NCI-H748 (cell line): Measurements from ENCODE around the gene CNPY3.
"Not testable (repeated sequence)": the region's sequence is repeated elsewhere in the genome, so short reads cannot be mapped to it uniquely, and the experiment has no call there.

Source experiments
- DNase-seq: peaks from one replicate; lab custom pipeline; 2025; ENCODE audit not compliant: unreplicated experiment; lab: John Stamatoyannopoulos, UW

CNPY3 gene

GRCh38 chr6:42928986-42929820, at the start of gene CNPY3:
CNPY3 (plus strand) TSS chr6:42929480; CDS start chr6:42929571, 91 bp downstream.
- peak; percentile 100 for DNase-seq

DNA sequence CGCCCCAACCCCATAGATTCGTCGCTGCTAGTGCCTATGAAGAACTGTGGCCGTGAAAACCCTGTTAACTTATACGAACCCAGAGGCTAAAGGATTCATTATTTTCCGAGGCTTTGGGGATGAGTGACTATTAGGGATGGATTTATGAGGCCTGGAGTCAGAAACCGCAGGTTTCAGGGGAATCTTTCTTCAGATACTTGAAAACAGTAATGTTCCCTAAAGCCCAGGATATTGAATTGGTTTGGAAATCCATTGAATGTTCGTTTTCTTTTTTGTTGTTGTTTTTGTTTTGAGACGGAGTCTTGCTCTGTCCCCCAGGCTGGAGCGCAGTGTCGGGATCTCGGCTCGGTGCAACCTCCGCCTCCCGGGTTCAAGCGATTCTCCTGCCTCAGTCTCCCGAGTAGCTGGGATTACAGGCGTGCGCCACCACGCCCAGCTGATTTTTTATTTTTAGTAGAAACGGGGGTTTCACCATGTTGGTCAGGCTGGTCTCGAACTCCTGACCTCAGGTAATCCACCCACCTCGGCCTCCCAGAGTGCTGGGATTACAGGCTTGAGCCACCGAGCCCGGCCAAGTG, 49.0 kb upstream of the CNPY3 start:
- not testable (repeated sequence) for DNase-seq

GRCh38 chr6:42880871-42881270, 48.4 kb upstream of the CNPY3 start:
- not testable (repeated sequence) for DNase-seq

- DNase-seq, result no peak
Measured at GRCh38 chr6:42885702-42886101, 43.6 kb upstream of the CNPY3 start.

DNA sequence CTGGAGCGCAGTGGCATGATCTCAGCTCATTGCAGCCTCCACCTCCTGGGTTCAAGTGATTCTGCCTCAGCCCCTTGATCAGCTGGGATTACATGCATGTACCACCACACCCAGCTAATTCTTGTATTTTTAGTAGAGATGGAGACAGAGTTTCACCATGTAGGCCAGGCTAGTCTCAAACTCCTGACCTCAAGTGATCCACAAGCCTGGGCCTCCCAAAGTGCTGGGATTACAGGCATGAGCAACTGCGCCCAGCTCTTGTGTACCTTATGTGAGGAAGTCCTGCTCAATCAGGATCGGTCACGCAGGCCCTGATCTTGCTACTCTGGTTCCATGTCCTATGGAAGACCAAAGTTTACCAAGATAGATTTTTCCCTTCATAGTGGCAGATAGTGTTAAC, 41.1 kb upstream of the CNPY3 start:
- not testable (repeated sequence) for DNase-seq

DNA sequence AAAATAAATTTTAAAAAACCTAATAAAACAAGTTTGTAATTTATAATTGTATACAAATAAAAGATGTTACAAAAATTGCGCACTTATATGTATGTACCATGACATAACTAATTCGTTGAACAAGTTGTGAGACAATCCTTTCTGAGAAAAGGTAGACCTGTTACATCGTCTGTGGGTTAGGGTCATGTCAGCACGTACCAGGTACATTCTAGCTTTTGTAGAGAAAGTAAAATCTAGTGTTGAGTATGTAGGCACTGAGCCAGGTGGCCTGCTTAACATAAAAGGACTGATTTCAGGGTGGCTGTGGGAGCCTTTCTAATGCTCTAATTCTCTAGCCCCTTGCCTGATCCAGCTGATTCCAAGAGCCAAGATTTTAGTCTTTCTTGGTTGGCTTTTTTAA, 39.5 kb upstream of the CNPY3 start:
- DNase-seq, result no peak

- peak; percentile 98 for DNase-seq
Measured at GRCh38 chr6:42890311-42891198, 38.7 kb upstream of the CNPY3 start.

DNA sequence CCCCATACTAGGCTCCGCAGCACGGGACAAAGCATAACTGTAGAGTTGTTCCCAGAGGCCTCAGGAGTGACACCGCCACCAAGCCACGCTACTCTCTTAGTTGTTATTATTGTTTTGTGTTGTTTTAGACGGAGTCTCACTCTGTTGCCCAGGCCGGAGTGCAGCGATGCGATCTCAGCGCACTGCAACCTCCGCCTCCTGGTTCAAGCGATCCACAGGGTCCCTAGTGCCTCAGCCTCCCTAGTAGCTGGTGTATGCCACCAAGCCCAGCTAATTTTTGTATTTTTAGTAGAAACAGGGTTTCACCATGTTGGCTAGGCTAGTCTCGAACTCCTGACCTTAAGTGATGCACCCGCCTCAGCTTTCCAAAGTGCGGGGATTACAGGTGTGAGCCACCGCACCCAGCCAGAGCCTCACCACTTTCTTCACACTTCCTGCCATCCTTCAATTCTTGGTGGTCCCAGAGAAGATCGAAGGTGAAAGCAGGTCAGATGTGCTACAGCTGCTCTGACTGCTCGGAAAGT, 38.0 kb upstream of the CNPY3 start:
- DNase-seq, result no peak

DNA sequence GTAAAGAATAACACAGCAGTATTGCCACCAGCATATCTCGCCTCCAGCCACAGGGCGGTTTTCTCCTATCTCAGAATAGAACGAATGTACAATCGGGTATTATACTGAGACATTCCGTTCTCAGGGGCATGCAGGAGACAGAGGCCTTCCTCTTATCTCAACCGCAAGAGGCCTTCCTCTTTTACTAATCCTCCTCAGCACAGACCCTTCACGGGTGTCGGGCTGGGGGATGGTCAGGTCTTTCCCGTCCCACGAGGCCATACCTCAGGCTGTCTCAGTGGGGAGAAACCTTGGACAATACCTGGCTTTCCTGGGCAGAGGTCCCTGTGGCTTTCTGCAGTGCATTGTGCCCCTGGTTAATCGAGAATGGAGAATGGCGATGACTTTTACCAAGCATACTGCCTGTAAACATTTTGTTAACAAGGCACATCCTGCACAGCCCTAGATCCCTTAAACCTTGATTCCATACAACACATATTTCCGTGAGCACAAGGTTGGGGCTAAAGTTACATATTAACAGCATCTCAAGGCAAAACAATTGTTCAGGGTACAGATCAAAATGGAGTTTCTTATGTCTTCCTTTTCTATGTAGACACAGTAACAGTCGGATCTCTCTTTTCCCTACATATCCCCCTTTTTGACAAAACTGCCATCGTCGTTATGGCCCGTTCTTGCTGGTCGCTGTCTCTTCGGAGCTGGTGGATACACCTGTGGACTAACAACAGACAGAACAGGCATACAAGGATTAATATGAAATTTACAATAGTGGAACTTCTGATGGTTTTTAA, 35.0 kb upstream of the CNPY3 start:
- DNase-seq, result not testable (repeated sequence)

DNA sequence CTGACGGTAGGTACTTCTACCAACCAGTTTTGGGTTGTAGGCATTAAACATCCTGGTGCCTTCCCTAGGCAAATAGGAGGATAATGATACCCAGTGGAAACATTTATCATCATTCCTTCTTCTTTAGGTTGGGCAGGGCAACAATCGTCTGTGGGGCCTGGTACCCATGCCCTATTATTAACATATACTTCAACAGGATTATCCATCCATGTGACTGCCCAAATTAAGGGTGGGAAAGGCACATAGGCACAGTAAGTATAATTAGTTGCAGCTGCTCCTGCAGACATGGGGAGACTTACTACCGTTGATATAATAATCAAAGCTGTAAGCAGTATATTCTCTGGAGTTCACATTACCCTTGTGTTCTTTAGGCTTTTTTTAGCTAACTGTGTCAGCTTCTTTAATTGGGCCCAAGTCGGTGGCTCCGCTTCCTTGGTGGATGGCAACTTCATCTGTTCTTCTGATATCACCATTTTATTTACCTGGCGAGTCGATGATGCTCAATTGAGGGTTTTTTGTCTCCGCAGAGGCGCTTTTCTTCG, 33.0 kb upstream of the CNPY3 start:
- DNase-seq, result peak; percentile 30

GRCh38 chr6:42898891-42899361, 30.4 kb upstream of the CNPY3 start:
- DNase-seq, result peak; percentile 88

DNA sequence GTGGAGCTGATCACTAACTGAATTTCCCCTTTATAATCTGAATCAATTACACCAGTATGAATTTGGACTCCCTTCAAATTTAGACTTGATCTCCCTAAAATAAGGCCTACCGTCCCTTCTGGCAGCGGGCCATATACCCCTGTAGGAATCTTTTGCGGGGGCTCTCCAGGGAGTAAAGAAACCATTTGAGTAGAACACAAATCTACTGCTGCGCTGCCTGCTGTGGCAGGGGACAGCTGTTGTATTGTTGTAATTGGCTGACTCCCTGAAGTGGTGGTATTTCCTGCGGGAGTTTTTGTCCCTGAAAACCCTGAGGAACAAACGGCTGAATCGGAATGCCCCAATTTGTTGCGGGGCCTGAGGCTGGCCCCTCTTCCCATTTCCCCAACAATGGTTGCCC, 29.4 kb upstream of the CNPY3 start:
- DNase-seq, result no peak

DNA sequence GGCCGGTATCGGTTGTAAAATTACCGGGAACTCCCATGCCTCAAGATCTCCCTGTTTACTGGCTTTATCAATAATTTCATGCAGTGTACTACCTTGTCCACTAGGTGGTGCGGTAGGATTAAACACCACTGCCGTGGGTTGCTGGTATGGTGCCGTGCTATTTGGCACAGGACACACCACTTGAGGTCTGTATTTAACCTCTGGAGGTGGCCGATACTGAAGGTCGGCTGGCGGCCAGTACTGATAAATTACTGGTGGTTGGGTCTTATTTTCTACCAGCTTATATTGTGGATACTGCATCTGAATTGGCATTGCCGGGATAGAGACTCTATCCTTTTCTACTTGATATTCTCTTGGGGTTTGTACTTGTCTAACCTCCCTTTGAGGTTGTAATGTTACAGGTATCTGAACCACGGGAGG, 27.7 kb upstream of the CNPY3 start:
- peak; percentile 92 for DNase-seq

- not testable (repeated sequence) for DNase-seq
Measured at GRCh38 chr6:42902429-42903263, 26.6 kb upstream of the CNPY3 start.

DNA sequence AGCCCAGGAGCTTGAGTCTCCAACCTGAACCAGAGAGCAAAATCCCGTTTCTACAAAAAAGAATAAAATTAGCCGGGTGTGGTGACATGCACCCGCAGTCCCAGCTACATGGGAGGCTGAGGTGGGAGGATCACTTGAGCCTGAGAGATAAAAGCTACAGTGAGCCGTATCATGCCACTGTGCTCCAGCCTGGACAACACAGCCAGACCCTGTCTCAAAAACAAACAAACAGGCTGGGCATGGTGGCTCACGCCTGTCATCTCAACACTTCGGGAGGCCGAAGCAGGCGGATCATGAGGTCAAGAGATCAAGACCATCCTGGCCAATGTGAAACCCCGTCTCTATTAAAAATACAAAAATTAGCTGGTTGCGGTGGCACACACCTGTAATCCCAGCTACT, 24.8 kb upstream of the CNPY3 start:
- DNase-seq, result no peak

DNA sequence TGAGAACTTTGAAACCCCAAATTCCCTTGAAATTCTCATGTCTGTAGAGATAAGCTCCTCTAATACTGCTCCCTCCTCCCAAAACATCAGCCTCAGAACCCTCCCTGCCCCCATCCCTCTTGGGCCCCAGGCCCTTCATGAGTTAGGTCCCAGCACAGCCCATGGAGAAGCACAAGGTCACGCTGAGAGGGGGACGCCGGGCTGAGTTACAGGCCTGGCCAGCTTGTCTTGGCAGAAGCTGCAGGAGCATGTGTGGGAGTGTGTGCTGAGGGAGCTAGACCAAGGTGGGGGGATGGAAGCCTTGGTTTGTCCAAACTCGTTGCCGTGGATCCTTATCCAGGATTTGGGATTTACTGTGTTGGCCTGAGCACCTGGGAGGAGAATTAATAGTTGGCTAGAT, 21.9 kb upstream of the CNPY3 start:
- no peak for DNase-seq

GRCh38 chr6:42909835-42910234, 19.4 kb upstream of the CNPY3 start:
- no peak for DNase-seq

DNA sequence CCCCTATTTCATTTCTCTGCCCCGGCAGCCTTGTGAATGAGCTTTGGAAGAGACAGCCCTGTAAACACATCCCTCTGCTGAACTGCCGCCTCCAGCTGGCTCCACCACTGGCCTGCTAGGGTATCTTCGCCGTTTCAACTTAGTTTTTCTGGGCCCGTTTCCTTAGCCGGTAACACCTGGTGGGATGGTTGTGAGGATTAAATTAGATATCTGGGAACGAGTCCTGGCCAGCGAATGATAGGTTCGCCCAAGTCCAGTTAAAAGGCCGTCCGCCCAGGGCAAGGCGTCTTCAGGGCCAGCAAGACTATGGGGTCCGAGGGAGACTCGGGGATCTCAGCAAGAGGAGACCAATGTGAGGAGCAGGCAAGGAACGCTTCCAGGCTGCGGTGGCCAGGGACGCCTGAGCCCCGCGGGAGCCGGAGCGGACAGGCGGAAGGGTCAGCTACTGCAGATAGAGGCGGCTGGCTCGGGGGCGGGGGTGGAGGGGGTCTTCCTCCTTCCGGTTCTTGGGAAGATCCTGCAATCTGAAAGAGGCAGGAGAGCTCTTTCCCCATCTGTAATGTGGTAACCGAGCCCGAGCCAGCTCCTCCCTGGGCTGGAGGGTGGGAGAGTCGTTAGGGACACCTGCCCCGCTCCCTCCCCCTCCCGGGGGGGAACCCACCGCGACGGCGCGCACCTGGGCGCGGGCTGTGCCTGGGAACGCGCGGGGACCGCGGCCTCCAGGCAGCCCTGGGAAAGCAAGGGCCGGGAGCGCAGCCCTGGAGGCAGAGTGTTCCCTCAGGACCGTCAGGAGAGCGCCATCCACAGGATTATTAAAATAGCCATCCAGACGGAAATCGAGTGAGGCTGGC, 17.9 kb upstream of the CNPY3 start:
- peak; percentile 32 for DNase-seq
